ENCODE results near the gene PKD2L1. TPM values are rescaled to one million over a fixed set of nuclear protein-coding genes. Genes with fewer than 3 reads are reported as not detected.
"Not testable (repeated sequence)": the region's sequence is repeated elsewhere in the genome, so short reads cannot be mapped to it uniquely, and the experiment has no call there.

PKD2L1 gene
- total RNA-seq, 1 experiment from 2014 or later: not detected

GRCh38 chr10:100304414-100304813 lies 25.6 kb downstream of the PKD2L1 start:
- no peak overlapping the region for H3K9ac ChIP-seq (ENCODE audit: low read length)
- BruUV-seq (replicated peaks): no TSS peak
- DNase-seq: no peak
- H3K27ac ChIP-seq (ENCODE audit: low read length): no peak overlapping the region
- H3K27me3 ChIP-seq (ENCODE audit: low read length): no peaks in the 10 kb centered on the region
- no peak overlapping the region for H2AFZ ChIP-seq (ENCODE audit: low read length)
- no peaks in the 10 kb centered on the region for H3K9me2 ChIP-seq (replicated peaks; ENCODE audit: low read length)
- CTCF ChIA-PET: no interaction called here
- ATAC-seq: no peak
- TF ChIP-seq EZH2phosphoT487 (IDR thresholded peaks at IDR 0.05; ENCODE audit: borderline replicate concordance, low read length) (no peak), CTCF (conservative IDR thresholded peaks at IDR 0.05; ENCODE audit: low read depth, low read length) (no peak), EZH2 (IDR thresholded peaks at IDR 0.05; ENCODE audit: low read length, unreplicated experiment) (no peak)
- H3F3A ChIP-seq (ENCODE audit: low read length, unreplicated experiment): no peaks in the 10 kb centered on the region
- H3K9me3 ChIP-seq (ENCODE audit: low read length): no peaks in the 10 kb centered on the region
- POLR2A ChIA-PET (ENCODE audit: unreplicated experiment): no interaction called here
- intact Hi-C loops (cut with micrococcal nuclease): no loop called here
- H3K36me3 ChIP-seq (ENCODE audit: low read depth, low read length): no peaks in the 10 kb centered on the region
- H3K4me3 ChIP-seq (ENCODE audit: low read length): no peak overlapping the region
- no peaks in the 10 kb centered on the region for H4K20me1 ChIP-seq (ENCODE audit: low read length)
- no peaks in the 10 kb centered on the region for H3K79me2 ChIP-seq (ENCODE audit: low read length)
- peaks cover 5% of the 10 kb centered on the region; the same call in 1 of the 2 replicates for H3K4me1 ChIP-seq (ENCODE audit: insufficient read depth, low read length)
- no peak overlapping the region for H3K4me2 ChIP-seq (ENCODE audit: low read length)

GRCh38 chr10:100303724-100304319 lies 26.2 kb downstream of the PKD2L1 start:
- no peak overlapping the region for H3K27ac ChIP-seq (ENCODE audit: low read length)
- H3K79me2 ChIP-seq (ENCODE audit: low read length): no peaks in the 10 kb centered on the region
- POLR2A ChIA-PET (ENCODE audit: unreplicated experiment): no interaction called here
- peak; percentile 49; the same call in 1 of the 2 replicates for ATAC-seq
- BruUV-seq (replicated peaks): no TSS peak
- no peak overlapping the region for H2AFZ ChIP-seq (ENCODE audit: low read length)
- intact Hi-C loops (cut with micrococcal nuclease): no loop called here
- peak; percentile 47 for DNase-seq
- no peak overlapping the region for H3K4me2 ChIP-seq (ENCODE audit: low read length)
- H3K9me3 ChIP-seq (ENCODE audit: low read length): no peaks in the 10 kb centered on the region
- H4K20me1 ChIP-seq (ENCODE audit: low read length): no peaks in the 10 kb centered on the region
- CTCF ChIA-PET: interaction anchor here (0.5 to 0.8 kb wide), 3 partner anchors 18 to 129 kb away, joined by 3 to 4 read pairs (median 3); no protein-coding TSS in a partner anchor
- H3K9me2 ChIP-seq (replicated peaks; ENCODE audit: low read length): no peaks in the 10 kb centered on the region
- H3K36me3 ChIP-seq (ENCODE audit: low read depth, low read length): no peaks in the 10 kb centered on the region
- TF ChIP-seq CTCF (conservative IDR thresholded peaks at IDR 0.05; ENCODE audit: low read depth, low read length) (peak; percentile 72), EZH2 (IDR thresholded peaks at IDR 0.05; ENCODE audit: low read length, unreplicated experiment) (no peak)
- H3K4me3 ChIP-seq (ENCODE audit: low read length): no peak overlapping the region
- peaks cover 5% of the 10 kb centered on the region; the same call in 1 of the 2 replicates for H3K4me1 ChIP-seq (ENCODE audit: insufficient read depth, low read length)
- no peaks in the 10 kb centered on the region for H3K27me3 ChIP-seq (ENCODE audit: low read length)
- no peak overlapping the region for H3K9ac ChIP-seq (ENCODE audit: low read length)
- H3F3A ChIP-seq (ENCODE audit: low read length, unreplicated experiment): no peaks in the 10 kb centered on the region

- DNase-seq; H3K9ac ChIP-seq (ENCODE audit: low read length); H3K27me3 ChIP-seq (ENCODE audit: low read length); H3K36me3 ChIP-seq (ENCODE audit: low read depth, low read length); H3K9me2 ChIP-seq (replicated peaks; ENCODE audit: low read length); H2AFZ ChIP-seq (ENCODE audit: low read length); POLR2A ChIA-PET (ENCODE audit: unreplicated experiment); CTCF ChIA-PET; H3K4me1 ChIP-seq (ENCODE audit: insufficient read depth, low read length); H3K9me3 ChIP-seq (ENCODE audit: low read length); H3K4me3 ChIP-seq (ENCODE audit: low read length); ATAC-seq; H3K27ac ChIP-seq (ENCODE audit: low read length); H3K4me2 ChIP-seq (ENCODE audit: low read length); H3K79me2 ChIP-seq (ENCODE audit: low read length); intact Hi-C loops (cut with micrococcal nuclease); BruUV-seq (replicated peaks); H3F3A ChIP-seq (ENCODE audit: low read length, unreplicated experiment); H4K20me1 ChIP-seq (ENCODE audit: low read length): not testable (repeated sequence)
Measured at GRCh38 chr10:100301123-100301522, 28.9 kb downstream of the PKD2L1 start.
